Trophoblast cell (in vitro differentiated cells and primary cell): ENCODE data around the gene PTCHD1.

Experiments
- DNase-seq, 2 donors: peaks; one replicate each; pipeline ENCODE4 v3.0.0-alpha.2; 2016
- H2AFZ ChIP-seq: 2 replicates; pipeline ENCODE4 v1.6.1; 2013; ENCODE audit warnings: low read length, moderate library complexity, mild to moderate bottlenecking; ENCODE audit not compliant: insufficient read depth, poor library complexity
- H2AK5ac ChIP-seq: 2 replicates; pipeline ENCODE4 v1.6.1; 2013; ENCODE audit warnings: mild to moderate bottlenecking, low read length
- H2BK120ac ChIP-seq: 2 replicates; pipeline ENCODE4 v1.6.1; 2013; ENCODE audit warnings: low read length, mild to moderate bottlenecking, moderate library complexity; ENCODE audit not compliant: insufficient read depth, poor library complexity
- H2BK12ac ChIP-seq: 2 replicates; pipeline ENCODE4 v1.6.1; 2013; ENCODE audit warnings: mild to moderate bottlenecking, low read length, moderate library complexity
- H2BK5ac ChIP-seq: 2 replicates; pipeline ENCODE4 v1.6.1; 2013; ENCODE audit warnings: low read length, low read depth, moderate library complexity, mild to moderate bottlenecking; ENCODE audit not compliant: poor library complexity
- H3K14ac ChIP-seq: 2 replicates; pipeline ENCODE4 v1.6.1; 2013; ENCODE audit warnings: mild to moderate bottlenecking, low read length
- H3K18ac ChIP-seq: 2 replicates; pipeline ENCODE4 v1.6.1; 2013; ENCODE audit warnings: mild to moderate bottlenecking, low read length
- H3K23ac ChIP-seq: 2 replicates; pipeline ENCODE4 v1.6.1; 2013; ENCODE audit warnings: low read length
- H3K27ac ChIP-seq: 2 replicates; pipeline ENCODE4 v1.5.1; 2013; ENCODE audit warnings: low read depth, mild to moderate bottlenecking, inconsistent platforms, low read length, moderate library complexity
- H3K27me3 ChIP-seq: 2 replicates; pipeline ENCODE4 v1.6.1; 2013; ENCODE audit warnings: inconsistent platforms, mild to moderate bottlenecking, low read length, moderate library complexity; ENCODE audit not compliant: insufficient read depth
- H3K36me3 ChIP-seq, 2 experiments: 1 replicate in 1 of 2; 2 replicates in 1 of 2; pipeline ENCODE4 v1.6.1; 2013; ENCODE audit warnings: low read length in 2 of 2, mild to moderate bottlenecking in 2 of 2, moderate library complexity in 1 of 2; ENCODE audit not compliant: insufficient read depth in 2 of 2, control insufficient read depth in 1 of 2
- H3K4ac ChIP-seq: 2 replicates; pipeline ENCODE4 v1.6.1; 2013; ENCODE audit warnings: low read depth, mild to moderate bottlenecking, low read length, moderate library complexity
- H3K4me1 ChIP-seq, 2 experiments: 1 replicate in 1 of 2; 2 replicates in 1 of 2; pipeline ENCODE4 v1.6.1; 2013; ENCODE audit warnings: low read length in 2 of 2, mild to moderate bottlenecking in 2 of 2, moderate library complexity in 1 of 2; ENCODE audit not compliant: insufficient read depth in 2 of 2, control insufficient read depth in 1 of 2
- H3K4me2 ChIP-seq: 2 replicates; pipeline ENCODE4 v1.6.1; 2013; ENCODE audit warnings: inconsistent platforms, mild to moderate bottlenecking, low read length, moderate library complexity
- H3K4me3 ChIP-seq: 2 replicates; pipeline ENCODE4 v1.5.1; 2013; ENCODE audit warnings: mild to moderate bottlenecking, low read depth, low read length, inconsistent platforms
- H3K79me1 ChIP-seq: one replicate; pipeline ENCODE4 v1.6.1; 2013; ENCODE audit warnings: low read length
- H3K79me2 ChIP-seq: 2 replicates; pipeline ENCODE4 v1.6.1; 2013; ENCODE audit warnings: low read length, mild to moderate bottlenecking; ENCODE audit not compliant: control insufficient read depth, insufficient read depth, poor library complexity
- H3K9ac ChIP-seq: 2 replicates; pipeline ENCODE4 v1.6.1; 2013; ENCODE audit warnings: mild to moderate bottlenecking, low read length
- H3K9me3 ChIP-seq: 2 replicates; pipeline ENCODE4 v1.6.1; 2013; ENCODE audit warnings: low read depth, mild to moderate bottlenecking, control low read depth, inconsistent platforms, low read length; ENCODE audit not compliant: insufficient read depth
- H4K12ac ChIP-seq: 2 replicates; pipeline ENCODE4 v1.6.1; 2013; ENCODE audit warnings: low read depth, mild to moderate bottlenecking, low read length, moderate library complexity
- H4K8ac ChIP-seq: 2 replicates; pipeline ENCODE4 v1.6.1; 2013; ENCODE audit warnings: low read depth, mild to moderate bottlenecking, low read length, moderate library complexity
- H4K91ac ChIP-seq: one replicate; pipeline ENCODE4 v1.6.1; 2013; ENCODE audit warnings: low read depth, mild to moderate bottlenecking, low read length, moderate library complexity
- WGBS: extraction: QIAGEN DNeasy Blood & Tissue Kit; methylation state at CpG from one replicate; pipeline ENCODE4 v1.1.7; 2013; ENCODE audit warnings: missing lambda C conversion rate; ENCODE audit not compliant: insufficient read length, insufficient coverage; ENCODE audit errors: extremely low coverage; 5-methylcytosine and 5-hydroxymethylcytosine counted together

The PTCHD1 gene

DNA sequence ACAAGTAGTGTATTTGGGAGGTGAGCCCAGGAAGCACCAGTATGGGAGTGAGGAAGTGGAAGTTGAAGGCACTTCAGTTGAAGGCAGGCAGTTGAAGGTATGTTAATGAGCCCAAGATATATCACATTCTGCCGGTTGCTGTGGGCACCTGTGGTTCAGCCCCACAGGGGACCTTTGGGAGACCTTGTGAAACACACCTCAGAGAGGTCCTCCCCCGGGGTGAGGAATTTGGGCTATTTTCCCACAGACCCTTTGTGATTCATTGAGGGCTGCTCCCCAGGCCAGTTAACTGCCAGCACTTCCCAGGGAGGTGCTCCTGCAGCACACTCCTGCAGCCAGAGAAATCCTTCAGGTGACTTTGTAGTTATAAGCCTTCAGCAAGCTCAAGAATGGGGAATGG is 45.9 kb downstream of the PTCHD1 start:
- no peak overlapping the region for H4K91ac ChIP-seq
- no peak overlapping the region for H4K8ac ChIP-seq
- H3K23ac ChIP-seq: no peak overlapping the region
- no peak overlapping the region for H3K9ac ChIP-seq
- no peak overlapping the region for H2AK5ac ChIP-seq
- no peaks in the 10 kb centered on the region for H3K79me1 ChIP-seq
- no peak overlapping the region for H2BK5ac ChIP-seq
- H3K9me3 ChIP-seq: no peaks in the 10 kb centered on the region
- H2BK12ac ChIP-seq: no peak overlapping the region
- H3K27ac ChIP-seq: no peak overlapping the region
- no peaks in the 10 kb centered on the region for H3K27me3 ChIP-seq
- H3K14ac ChIP-seq: no peak overlapping the region
- H3K18ac ChIP-seq: no peak overlapping the region
- H3K79me2 ChIP-seq: no peaks in the 10 kb centered on the region
- no peak overlapping the region for H4K12ac ChIP-seq
- DNase-seq: no peak
- no peaks in the 10 kb centered on the region for H3K36me3 ChIP-seq
- H2AFZ ChIP-seq: no peak overlapping the region
- H2BK120ac ChIP-seq: no peak overlapping the region
- no peak overlapping the region for H3K4ac ChIP-seq
- WGBS: no CpG with 5 or more reads among the region's 2 CpGs
- no peak overlapping the region for H3K4me2 ChIP-seq
- no peak overlapping the region for H3K4me3 ChIP-seq
- no peaks in the 10 kb centered on the region for H3K4me1 ChIP-seq

DNA sequence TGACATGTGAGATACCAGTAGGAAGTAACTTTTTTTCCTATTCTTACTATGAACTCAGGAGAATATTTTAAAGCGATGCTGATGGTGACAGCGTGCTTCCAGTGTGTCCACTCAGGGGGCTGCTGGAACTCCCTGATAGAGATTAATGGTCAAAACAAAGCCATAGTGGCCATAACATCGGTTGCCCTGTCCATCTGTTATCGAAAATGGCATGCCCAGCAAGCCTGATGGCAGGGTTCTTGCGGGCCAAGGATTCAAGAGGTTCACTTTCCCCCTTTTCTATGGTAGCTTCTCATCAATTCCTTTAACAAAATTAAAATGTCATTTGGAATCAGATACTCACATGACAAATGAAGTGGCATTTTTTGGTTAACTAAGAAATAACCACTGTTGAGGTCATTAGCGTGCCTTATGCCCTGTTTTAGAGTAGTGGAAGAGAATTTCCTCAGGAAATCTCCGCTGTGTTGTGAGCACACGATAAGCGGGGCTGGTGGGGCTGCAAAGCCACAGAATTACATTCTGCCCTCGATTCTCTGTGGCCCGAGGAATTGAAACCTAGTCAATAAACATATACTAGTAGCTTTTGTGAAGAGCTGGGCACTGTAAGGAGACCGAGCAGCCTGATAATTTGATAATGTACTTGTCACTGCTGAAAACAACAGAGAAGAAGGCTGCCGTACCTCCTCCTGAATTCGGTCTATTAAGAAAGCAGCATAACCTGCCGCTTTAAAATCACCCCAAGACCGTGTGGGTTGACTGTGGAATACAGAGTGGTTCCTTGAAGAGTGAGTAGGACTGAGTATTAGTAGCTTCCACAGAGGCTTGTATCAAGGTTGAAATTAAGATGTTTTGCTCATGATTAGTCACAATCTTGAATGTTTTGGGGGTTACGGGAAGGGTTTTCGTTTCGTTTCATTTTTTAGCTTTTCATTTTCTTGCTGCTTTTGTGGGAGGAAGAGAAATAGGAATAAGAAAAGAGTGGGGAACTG is 46.7 kb downstream of the PTCHD1 start:
- Histone ChIP-seq H2BK12ac (no peak overlapping the region), H3K27me3 (no peaks in the 10 kb centered on the region), H2BK5ac (no peak overlapping the region), H3K23ac (no peak overlapping the region), H4K91ac (no peak overlapping the region), H3K9me3 (no peaks in the 10 kb centered on the region), H3K14ac (no peak overlapping the region), H4K12ac (no peak overlapping the region), H2BK120ac (no peak overlapping the region), H3K9ac (no peak overlapping the region), H3K4ac (no peak overlapping the region), H3K4me1 (no peaks in the 10 kb centered on the region), H3K4me2 (no peak overlapping the region), H3K18ac (no peak overlapping the region), H4K8ac (no peak overlapping the region), H2AFZ (no peak overlapping the region), H3K27ac (no peak overlapping the region), H3K79me1 (no peaks in the 10 kb centered on the region), H3K4me3 (no peak overlapping the region), H2AK5ac (no peak overlapping the region), H3K36me3 (no peaks in the 10 kb centered on the region), H3K79me2 (no peaks in the 10 kb centered on the region)
- no CpG with 5 or more reads among the region's 19 CpGs for WGBS
- DNase-seq: no peak

DNA sequence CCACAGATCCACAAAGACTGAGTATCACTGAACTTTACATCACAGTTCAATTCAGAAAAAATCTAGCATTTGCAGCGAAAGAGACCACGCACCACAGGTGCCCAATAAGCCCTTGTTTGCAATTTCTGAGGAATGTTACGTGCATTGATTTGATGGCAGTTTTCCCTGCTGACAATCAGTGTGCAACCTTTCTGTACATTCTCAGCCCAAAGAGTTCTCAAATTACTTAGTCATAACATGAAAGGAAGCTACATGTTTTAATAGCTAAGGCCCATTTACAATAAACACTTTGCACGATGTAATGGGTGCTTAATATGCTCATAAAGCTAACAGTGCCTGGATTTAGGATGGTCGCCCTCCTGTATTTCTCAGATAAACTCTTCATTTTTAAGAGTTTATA is 47.9 kb downstream of the PTCHD1 start:
- Histone ChIP-seq H3K18ac (no peak overlapping the region), H2AFZ (no peak overlapping the region), H4K12ac (no peak overlapping the region), H3K4me2 (no peak overlapping the region), H3K27ac (no peak overlapping the region), H3K4ac (no peak overlapping the region), H3K27me3 (no peaks in the 10 kb centered on the region), H2AK5ac (no peak overlapping the region), H3K14ac (no peak overlapping the region), H3K23ac (no peak overlapping the region), H2BK120ac (no peak overlapping the region), H2BK5ac (no peak overlapping the region), H2BK12ac (no peak overlapping the region), H3K9ac (no peak overlapping the region), H3K4me3 (no peak overlapping the region), H3K9me3 (no peaks in the 10 kb centered on the region), H4K8ac (no peak overlapping the region), H3K36me3 (no peaks in the 10 kb centered on the region), H3K4me1 (no peaks in the 10 kb centered on the region), H4K91ac (no peak overlapping the region), H3K79me2 (no peaks in the 10 kb centered on the region), H3K79me1 (no peaks in the 10 kb centered on the region)
- no CpG with 5 or more reads among the region's 5 CpGs for WGBS
- no peak for DNase-seq

DNA sequence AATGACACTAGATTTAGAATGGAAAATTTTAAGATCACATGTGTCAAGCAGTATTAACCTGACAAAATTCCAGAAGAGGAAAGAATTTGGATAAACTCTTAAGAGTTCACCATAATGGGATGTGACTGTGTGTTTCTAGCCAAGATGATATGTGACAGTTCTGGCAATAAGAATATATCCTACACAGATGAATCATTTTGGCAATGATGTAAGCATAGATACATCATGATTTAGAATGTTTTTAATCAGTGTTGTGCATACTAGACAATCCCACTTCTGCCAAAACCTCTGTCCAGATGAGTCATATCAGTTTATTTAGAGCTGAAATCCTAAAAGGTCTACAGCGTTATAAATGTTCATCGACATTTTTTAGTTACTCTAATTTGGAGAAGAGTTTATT is 48.8 kb downstream of the PTCHD1 start:
- H3K79me2 ChIP-seq: no peaks in the 10 kb centered on the region
- no peak overlapping the region for H3K9ac ChIP-seq
- no peak overlapping the region for H3K18ac ChIP-seq
- WGBS: no CpG with 5 or more reads among the region's 2 CpGs
- no peak overlapping the region for H3K4me2 ChIP-seq
- H3K23ac ChIP-seq: no peak overlapping the region
- no peaks in the 10 kb centered on the region for H3K9me3 ChIP-seq
- no peaks in the 10 kb centered on the region for H3K79me1 ChIP-seq
- H3K27ac ChIP-seq: no peak overlapping the region
- H4K12ac ChIP-seq: no peak overlapping the region
- DNase-seq: no peak
- no peaks in the 10 kb centered on the region for H3K36me3 ChIP-seq
- H2BK120ac ChIP-seq: no peak overlapping the region
- no peak overlapping the region for H4K8ac ChIP-seq
- H3K27me3 ChIP-seq: no peaks in the 10 kb centered on the region
- no peak overlapping the region for H3K4ac ChIP-seq
- no peak overlapping the region for H2AK5ac ChIP-seq
- no peak overlapping the region for H3K4me3 ChIP-seq
- no peak overlapping the region for H3K14ac ChIP-seq
- H2AFZ ChIP-seq: no peak overlapping the region
- H2BK12ac ChIP-seq: no peak overlapping the region
- H2BK5ac ChIP-seq: no peak overlapping the region
- H3K4me1 ChIP-seq: no peaks in the 10 kb centered on the region
- no peak overlapping the region for H4K91ac ChIP-seq
